Subcutaneous adipose tissue (tissue), 4 donors: Measurements from ENCODE around the gene CYP19A1. TPM values are rescaled to one million over a fixed set of nuclear protein-coding genes. Genes with fewer than 3 reads are reported as not detected.

Source experiments
- CTCF ChIP-seq: fragments of 450-650 bp; IDR thresholded peaks from one replicate; pipeline ENCODE4 v1.5.1; 2016; ENCODE audit warnings: low read depth, mild to moderate bottlenecking, control low read depth, antibody characterized with exemption, moderate library complexity
- total RNA-seq, 4 donors: library from RNA; depleted of rRNA; stranded (reverse); fragments of >200 nt; gene quantifications; one replicate each; pipeline ENCODE4 v1.1.0, GENCODE V29; 2016

CYP19A1 gene
- total RNA-seq, 4 donors from 2014 or later, result 0.75 to 16.7 (median 8.3) TPM

GRCh38 chr15:51203797-51204196, 134.6 kb downstream of the CYP19A1 start:
- no peak for TF ChIP-seq CTCF

GRCh38 chr15:51202783-51203182, 135.6 kb downstream of the CYP19A1 start:
- no peak for TF ChIP-seq CTCF

GRCh38 chr15:51201581-51201980, 136.8 kb downstream of the CYP19A1 start:
- no peak for TF ChIP-seq CTCF

- no peak for TF ChIP-seq CTCF
Measured at GRCh38 chr15:51200792-51201191, 137.6 kb downstream of the CYP19A1 start.

- TF ChIP-seq CTCF, result no peak
Measured at GRCh38 chr15:51199541-51199940, 138.9 kb downstream of the CYP19A1 start.

GRCh38 chr15:51198701-51199232, 139.6 kb downstream of the CYP19A1 start:
- no peak for TF ChIP-seq CTCF

- no peak for TF ChIP-seq CTCF
Measured at GRCh38 chr15:51195459-51195858, 142.9 kb downstream of the CYP19A1 start.
